ENCODE results near the gene NOTCH1. TPM values are rescaled to one million over a fixed set of nuclear protein-coding genes. Genes with fewer than 3 reads are reported as not detected.

Gene NOTCH1
- total and polyA plus RNA-seq, 2 of the 13 experiments (the other 11 are each of a cell fraction or from before 2014, with no cell fraction given), result 0.09 to 0.35 TPM

GRCh38 chr9:136483589-136484152 lies 62.2 kb downstream of the NOTCH1 start (continued):
- TF ChIP-seq DRAP1 (CRISPR knock-in tag; IDR thresholded peaks at IDR 0.05) (no peak), RNF219 (CRISPR knock-in tag; IDR thresholded peaks at IDR 0.05) (no peak; the same call in 1 of the 2 replicates), ZNF597 (CRISPR knock-in tag; IDR thresholded peaks at IDR 0.05) (no peak), NR1H2 (CRISPR knock-in tag; IDR thresholded peaks at IDR 0.05; ENCODE audit: borderline replicate concordance, low read depth) (0 out of 2 replicates have a peak, but pooled peaks have one; percentile 7), POGZ (CRISPR knock-in tag; IDR thresholded peaks at IDR 0.05) (no peak), HMGXB4 (CRISPR knock-in tag; IDR thresholded peaks at IDR 0.05; ENCODE audit: borderline replicate concordance in 1 of 2, low read depth in 1 of 2) (no peak), ZHX1 (CRISPR knock-in tag; IDR thresholded peaks at IDR 0.05; ENCODE audit: low read depth) (no peak), HOXA7 (CRISPR knock-in tag; IDR thresholded peaks at IDR 0.05) (no peak), ZNF263 (CRISPR knock-in tag; IDR thresholded peaks at IDR 0.05) (no peak), RELA (CRISPR knock-in tag; IDR thresholded peaks at IDR 0.05) (no peak), ZNF549 (CRISPR knock-in tag; IDR thresholded peaks at IDR 0.05) (no peak), PBX3 (CRISPR knock-in tag; IDR thresholded peaks at IDR 0.05; ENCODE audit: borderline replicate concordance) (no peak)
